ENCODE data around the gene NDUFB7.

- TF ChIP-seq CTCF (IDR thresholded peaks at IDR 0.05) (no peak), POLR2A (IDR thresholded peaks at IDR 0.05) (no peak), POLR2AphosphoS5 (IDR thresholded peaks at IDR 0.05; ENCODE audit: insufficient read depth in 1 of 2, low read depth in 1 of 2) (no peak)
Measured at GRCh38 chr19:14553939-14554243, 18.0 kb downstream of the NDUFB7 start.
